K562 (cell line): Measurements from ENCODE around the gene RSAD1. TPM values are rescaled to one million over a fixed set of nuclear protein-coding genes. Genes with fewer than 3 reads are reported as not detected.

Source experiments
- BRD9 ChIP-seq: fragments of 450-650 bp; IDR thresholded peaks from 2 replicates; pipeline ENCODE4 v1.6.1; 2018; ENCODE audit warnings: low read depth; ENCODE audit not compliant: partially characterized antibody
- CCNT2 ChIP-seq: IDR thresholded peaks from 2 replicates; pipeline ENCODE4 v1.6.1; 2011; ENCODE audit warnings: borderline replicate concordance, low read depth, mild to moderate bottlenecking, moderate library complexity, mixed read lengths, low read length; ENCODE audit not compliant: insufficient read length; ENCODE audit errors: extremely low read depth
- MAZ ChIP-seq, 2 experiments: fragments of 450-650 bp in 1 of 2; sonication (generic) in 1 of 2; formaldehyde crosslinking; IDR thresholded peaks in 1 of 2; conservative IDR thresholded peaks in 1 of 2; 2 replicates each; pipeline versions ENCODE4 v1.4.0 to v1.5.0; 2020; ENCODE audit warnings: mild to moderate bottlenecking in 1 of 2, missing genetic modification reagents in 1 of 2
- ZBTB1 ChIP-seq: sonication (generic); formaldehyde crosslinking; IDR thresholded peaks from 2 replicates; pipeline ENCODE4 v1.8.1; 2023; ENCODE audit warnings: missing genetic modification reagents, low read depth, mild to moderate bottlenecking, borderline replicate concordance
- ZC3H11A ChIP-seq: IDR thresholded peaks from 2 replicates; pipeline ENCODE4 v1.6.1; 2012; ENCODE audit warnings: low read depth, low read length, improper control_type of control experiment
- polyA plus RNA-seq, 8 experiments: library from polyadenylated mRNA; depleted of rRNA in 4 of 8; stranded (reverse) in 5 of 8; unstranded in 3 of 8; fragments of >200 nt; fragmentation: Nextera tagmentation in 2 of 8; fragmentation: Illumina TruSeq in 1 of 8; extraction: Ambion mirVana in 2 of 8; extraction: Trizol in 1 of 8; gene quantifications; 2 replicates each; pipeline versions ENCODE4 v1.2.1 to v1.2.3, GENCODE V29; 2011 to 2014; ENCODE audit warnings: inconsistent platforms in 1 of 8, missing spikeins in 1 of 8
- total RNA-seq, 7 experiments: library from RNA; depleted of rRNA in 6 of 7; stranded (reverse); fragments of >200 nt in 6 of 7; fragmentation: Illumina TruSeq in 2 of 7; extraction: Trizol in 2 of 7; gene quantifications; 2 replicates each; pipeline versions ENCODE4 v1.2.1 to v1.2.3, GENCODE V29; 2011 to 2021; ENCODE audit warnings: low replicate concordance in 1 of 7
- TF ChIP-seq, protein P1 (sequence below), 2 experiments: fragments of 450-650 bp in 1 of 2; sonication (generic) in 1 of 2; formaldehyde crosslinking in 1 of 2; IDR thresholded peaks; 2 replicates each; pipeline versions ENCODE4 v1.7.1 to v1.9.0; 2016 to 2022; ENCODE audit warnings: inconsistent platforms in 1 of 2, mild to moderate bottlenecking in 1 of 2, missing genetic modification reagents in 1 of 2
- TF ChIP-seq, protein P2 (sequence below): fragments of 250-450 bp; sonication (Bioruptor Pico); IDR thresholded peaks from 2 replicates; pipeline ENCODE4 v1.9.0; 2021; ENCODE audit warnings: mild to moderate bottlenecking, inconsistent platforms
- TF ChIP-seq, protein P3 (sequence below): sonication (generic); formaldehyde crosslinking; IDR thresholded peaks from 2 replicates; pipeline ENCODE4 v1.8.1; 2023; ENCODE audit warnings: mild to moderate bottlenecking, missing genetic modification reagents

The RSAD1 gene
- total and polyA plus RNA-seq, 9 of the 15 experiments (the other 6 are each of a cell fraction or from before 2014, with no cell fraction given), result 4.5 to 42.5 (median 26.8) TPM

DNA sequence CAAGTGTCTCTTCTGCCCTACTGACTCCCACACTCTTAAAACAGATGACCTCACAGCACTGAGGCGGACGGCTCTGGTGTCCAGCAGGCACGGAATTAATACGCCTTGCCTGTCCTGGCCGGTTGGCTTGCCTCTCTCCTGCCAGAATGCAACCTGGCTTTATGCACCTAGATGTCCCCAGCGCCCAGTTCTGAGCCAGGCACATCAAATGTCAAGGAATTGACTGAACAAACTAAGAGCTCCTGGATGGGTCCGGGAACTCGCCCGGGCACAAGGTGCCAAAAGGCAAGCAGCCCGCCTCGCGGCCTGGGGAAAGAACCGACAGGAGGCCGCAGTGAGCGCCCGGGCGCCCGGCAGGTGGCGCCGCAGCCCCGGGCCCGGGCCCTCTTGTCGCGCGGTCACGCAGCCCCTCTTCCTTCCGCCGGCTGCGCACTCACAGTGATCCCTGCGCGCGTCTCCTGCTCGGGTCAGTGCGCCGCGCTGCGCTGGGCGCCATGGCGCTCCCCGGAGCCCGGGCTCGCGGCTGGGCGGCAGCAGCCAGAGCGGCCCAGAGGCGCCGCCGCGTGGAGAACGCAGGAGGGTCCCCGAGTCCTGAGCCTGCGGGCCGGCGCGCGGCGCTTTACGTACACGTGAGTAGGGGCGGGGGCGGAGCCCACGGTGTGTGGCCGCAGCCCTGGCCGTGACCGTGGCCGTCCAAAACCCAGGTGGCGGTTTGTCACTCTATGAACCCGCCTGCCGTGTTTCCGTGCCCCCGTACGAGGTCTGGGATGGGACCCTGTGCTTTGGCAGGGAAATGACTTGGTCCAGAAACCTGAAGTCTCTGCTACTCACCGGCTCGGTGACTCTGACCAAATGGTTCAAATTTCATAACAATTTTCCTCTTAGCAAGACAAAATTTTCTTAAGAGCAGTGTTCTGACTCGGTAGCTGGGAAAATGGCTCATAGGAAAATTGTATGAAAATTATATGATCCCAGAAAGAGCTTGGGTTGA lies at the start of gene RSAD1 (continued):
- TF ChIP-seq BRD9 (no peak), MAZ (CRISPR knock-in tag; conservative IDR thresholded peaks at IDR 0.05 in 1 of 2, IDR thresholded peaks at IDR 0.05 in 1 of 2) (peak; percentile 75 to 95), ZC3H11A (0 out of 2 replicates have a peak, but pooled peaks have one; percentile 10), CCNT2 (peak; percentile 93), ZBTB1 (CRISPR knock-in tag) (peak; percentile 84)
- TF ChIP-seq, protein P1, sequence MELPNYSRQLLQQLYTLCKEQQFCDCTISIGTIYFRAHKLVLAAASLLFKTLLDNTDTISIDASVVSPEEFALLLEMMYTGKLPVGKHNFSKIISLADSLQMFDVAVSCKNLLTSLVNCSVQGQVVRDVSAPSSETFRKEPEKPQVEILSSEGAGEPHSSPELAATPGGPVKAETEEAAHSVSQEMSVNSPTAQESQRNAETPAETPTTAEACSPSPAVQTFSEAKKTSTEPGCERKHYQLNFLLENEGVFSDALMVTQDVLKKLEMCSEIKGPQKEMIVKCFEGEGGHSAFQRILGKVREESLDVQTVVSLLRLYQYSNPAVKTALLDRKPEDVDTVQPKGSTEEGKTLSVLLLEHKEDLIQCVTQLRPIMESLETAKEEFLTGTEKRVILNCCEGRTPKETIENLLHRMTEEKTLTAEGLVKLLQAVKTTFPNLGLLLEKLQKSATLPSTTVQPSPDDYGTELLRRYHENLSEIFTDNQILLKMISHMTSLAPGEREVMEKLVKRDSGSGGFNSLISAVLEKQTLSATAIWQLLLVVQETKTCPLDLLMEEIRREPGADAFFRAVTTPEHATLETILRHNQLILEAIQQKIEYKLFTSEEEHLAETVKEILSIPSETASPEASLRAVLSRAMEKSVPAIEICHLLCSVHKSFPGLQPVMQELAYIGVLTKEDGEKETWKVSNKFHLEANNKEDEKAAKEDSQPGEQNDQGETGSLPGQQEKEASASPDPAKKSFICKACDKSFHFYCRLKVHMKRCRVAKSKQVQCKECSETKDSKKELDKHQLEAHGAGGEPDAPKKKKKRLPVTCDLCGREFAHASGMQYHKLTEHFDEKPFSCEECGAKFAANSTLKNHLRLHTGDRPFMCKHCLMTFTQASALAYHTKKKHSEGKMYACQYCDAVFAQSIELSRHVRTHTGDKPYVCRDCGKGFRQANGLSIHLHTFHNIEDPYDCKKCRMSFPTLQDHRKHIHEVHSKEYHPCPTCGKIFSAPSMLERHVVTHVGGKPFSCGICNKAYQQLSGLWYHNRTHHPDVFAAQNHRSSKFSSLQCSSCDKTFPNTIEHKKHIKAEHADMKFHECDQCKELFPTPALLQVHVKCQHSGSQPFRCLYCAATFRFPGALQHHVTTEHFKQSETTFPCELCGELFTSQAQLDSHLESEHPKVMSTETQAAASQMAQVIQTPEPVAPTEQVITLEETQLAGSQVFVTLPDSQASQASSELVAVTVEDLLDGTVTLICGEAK (IDR thresholded peaks at IDR 0.05), result peak; percentile 50
- TF ChIP-seq, protein P1 (CRISPR knock-in tag; IDR thresholded peaks at IDR 0.05), result no peak
- TF ChIP-seq, protein P2, sequence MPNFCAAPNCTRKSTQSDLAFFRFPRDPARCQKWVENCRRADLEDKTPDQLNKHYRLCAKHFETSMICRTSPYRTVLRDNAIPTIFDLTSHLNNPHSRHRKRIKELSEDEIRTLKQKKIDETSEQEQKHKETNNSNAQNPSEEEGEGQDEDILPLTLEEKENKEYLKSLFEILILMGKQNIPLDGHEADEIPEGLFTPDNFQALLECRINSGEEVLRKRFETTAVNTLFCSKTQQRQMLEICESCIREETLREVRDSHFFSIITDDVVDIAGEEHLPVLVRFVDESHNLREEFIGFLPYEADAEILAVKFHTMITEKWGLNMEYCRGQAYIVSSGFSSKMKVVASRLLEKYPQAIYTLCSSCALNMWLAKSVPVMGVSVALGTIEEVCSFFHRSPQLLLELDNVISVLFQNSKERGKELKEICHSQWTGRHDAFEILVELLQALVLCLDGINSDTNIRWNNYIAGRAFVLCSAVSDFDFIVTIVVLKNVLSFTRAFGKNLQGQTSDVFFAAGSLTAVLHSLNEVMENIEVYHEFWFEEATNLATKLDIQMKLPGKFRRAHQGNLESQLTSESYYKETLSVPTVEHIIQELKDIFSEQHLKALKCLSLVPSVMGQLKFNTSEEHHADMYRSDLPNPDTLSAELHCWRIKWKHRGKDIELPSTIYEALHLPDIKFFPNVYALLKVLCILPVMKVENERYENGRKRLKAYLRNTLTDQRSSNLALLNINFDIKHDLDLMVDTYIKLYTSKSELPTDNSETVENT, result peak; percentile 82
- TF ChIP-seq, protein P3, sequence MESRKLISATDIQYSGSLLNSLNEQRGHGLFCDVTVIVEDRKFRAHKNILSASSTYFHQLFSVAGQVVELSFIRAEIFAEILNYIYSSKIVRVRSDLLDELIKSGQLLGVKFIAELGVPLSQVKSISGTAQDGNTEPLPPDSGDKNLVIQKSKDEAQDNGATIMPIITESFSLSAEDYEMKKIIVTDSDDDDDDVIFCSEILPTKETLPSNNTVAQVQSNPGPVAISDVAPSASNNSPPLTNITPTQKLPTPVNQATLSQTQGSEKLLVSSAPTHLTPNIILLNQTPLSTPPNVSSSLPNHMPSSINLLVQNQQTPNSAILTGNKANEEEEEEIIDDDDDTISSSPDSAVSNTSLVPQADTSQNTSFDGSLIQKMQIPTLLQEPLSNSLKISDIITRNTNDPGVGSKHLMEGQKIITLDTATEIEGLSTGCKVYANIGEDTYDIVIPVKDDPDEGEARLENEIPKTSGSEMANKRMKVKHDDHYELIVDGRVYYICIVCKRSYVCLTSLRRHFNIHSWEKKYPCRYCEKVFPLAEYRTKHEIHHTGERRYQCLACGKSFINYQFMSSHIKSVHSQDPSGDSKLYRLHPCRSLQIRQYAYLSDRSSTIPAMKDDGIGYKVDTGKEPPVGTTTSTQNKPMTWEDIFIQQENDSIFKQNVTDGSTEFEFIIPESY (CRISPR knock-in tag), result peak; percentile 95
